BJ (cell line): Measurements from ENCODE around the gene GUCY1A2. TPM values are rescaled to one million over a fixed set of nuclear protein-coding genes. Genes with fewer than 3 reads are reported as not detected.

Source experiments
- CTCF ChIA-PET: fragments of 350-600 bp; formaldehyde crosslinking; extraction: SDS; loops from one replicate; lab custom pipeline; 2021; ENCODE audit warnings: antibody characterized with exemption, inconsistent platforms; lab: Yijun Ruan, JAX
- POLR2A ChIA-PET: fragments of 300-600 bp; sonication (Branson Sonifier 250); formaldehyde crosslinking; extraction: SDS; loops from one replicate; lab custom pipeline; 2021; ENCODE audit warnings: antibody characterized with exemption; lab: Charles Lee
- DNase-seq: peaks from one replicate; pipeline ENCODE4 v3.0.0-alpha.2; 2011; ENCODE audit warnings: low read depth
- H3K27me3 ChIP-seq: 2 replicates; pipeline ENCODE4 v1.6.0; 2011; ENCODE audit warnings: low read length; ENCODE audit not compliant: control insufficient read depth, insufficient read depth
- H3K36me3 ChIP-seq: 2 replicates; pipeline ENCODE4 v1.5.1; 2011; ENCODE audit warnings: low read length; ENCODE audit not compliant: control insufficient read depth, insufficient read depth
- H3K4me3 ChIP-seq: 2 replicates; pipeline ENCODE4 v1.5.1; 2011; ENCODE audit warnings: low read depth, mild to moderate bottlenecking, control low read depth, low read length
- polyA plus RNA-seq: library from polyadenylated mRNA; depleted of rRNA; stranded (reverse); fragments of >200 nt; gene quantifications from 2 replicates; pipeline ENCODE4 v1.2.3, GENCODE V29; 2011
- TF ChIP-seq, protein P1 (sequence below): IDR thresholded peaks from 2 replicates; pipeline ENCODE4 v1.5.1; 2011; ENCODE audit warnings: low read depth, mild to moderate bottlenecking, control low read depth, inconsistent platforms, low read length, moderate library complexity; ENCODE audit not compliant: insufficient read depth

The GUCY1A2 gene
- polyA plus RNA-seq, 1 experiment, result 0.53 TPM

DNA sequence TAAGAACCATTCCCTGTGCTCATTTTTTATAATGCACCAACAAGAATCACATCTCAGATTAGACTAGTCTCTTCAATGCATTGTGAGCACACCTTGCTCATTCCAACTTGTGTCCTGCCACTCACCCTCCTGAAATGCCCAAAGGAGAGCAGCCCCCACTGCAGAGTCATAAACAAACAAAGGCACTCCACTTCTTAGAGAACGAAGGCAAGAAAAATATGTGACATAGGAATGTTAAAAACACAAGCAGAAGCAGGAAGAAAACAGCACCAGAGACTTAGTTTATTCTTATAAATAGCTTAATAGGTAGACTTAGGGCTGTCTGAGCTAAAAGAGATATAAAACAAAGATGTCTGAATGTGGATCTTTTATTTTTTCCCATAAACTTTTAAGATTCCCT, 57.2 kb downstream of the GUCY1A2 start:
- CTCF ChIA-PET, result interaction anchor here (0.9 kb wide), 1 partner anchor 27 kb away, joined by 4 read pairs; no protein-coding TSS in a partner anchor
- Histone ChIP-seq H3K27me3 (no peaks in the 10 kb centered on the region), H3K36me3 (no peaks in the 10 kb centered on the region), H3K4me3 (no peak overlapping the region)
- POLR2A ChIA-PET, result interaction anchor here (1.6 kb wide), 1 partner anchor 27 kb away, joined by 4 read pairs; no protein-coding TSS in a partner anchor
- TF ChIP-seq, protein P1, sequence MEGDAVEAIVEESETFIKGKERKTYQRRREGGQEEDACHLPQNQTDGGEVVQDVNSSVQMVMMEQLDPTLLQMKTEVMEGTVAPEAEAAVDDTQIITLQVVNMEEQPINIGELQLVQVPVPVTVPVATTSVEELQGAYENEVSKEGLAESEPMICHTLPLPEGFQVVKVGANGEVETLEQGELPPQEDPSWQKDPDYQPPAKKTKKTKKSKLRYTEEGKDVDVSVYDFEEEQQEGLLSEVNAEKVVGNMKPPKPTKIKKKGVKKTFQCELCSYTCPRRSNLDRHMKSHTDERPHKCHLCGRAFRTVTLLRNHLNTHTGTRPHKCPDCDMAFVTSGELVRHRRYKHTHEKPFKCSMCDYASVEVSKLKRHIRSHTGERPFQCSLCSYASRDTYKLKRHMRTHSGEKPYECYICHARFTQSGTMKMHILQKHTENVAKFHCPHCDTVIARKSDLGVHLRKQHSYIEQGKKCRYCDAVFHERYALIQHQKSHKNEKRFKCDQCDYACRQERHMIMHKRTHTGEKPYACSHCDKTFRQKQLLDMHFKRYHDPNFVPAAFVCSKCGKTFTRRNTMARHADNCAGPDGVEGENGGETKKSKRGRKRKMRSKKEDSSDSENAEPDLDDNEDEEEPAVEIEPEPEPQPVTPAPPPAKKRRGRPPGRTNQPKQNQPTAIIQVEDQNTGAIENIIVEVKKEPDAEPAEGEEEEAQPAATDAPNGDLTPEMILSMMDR, result no peak
- no peak for DNase-seq

DNA sequence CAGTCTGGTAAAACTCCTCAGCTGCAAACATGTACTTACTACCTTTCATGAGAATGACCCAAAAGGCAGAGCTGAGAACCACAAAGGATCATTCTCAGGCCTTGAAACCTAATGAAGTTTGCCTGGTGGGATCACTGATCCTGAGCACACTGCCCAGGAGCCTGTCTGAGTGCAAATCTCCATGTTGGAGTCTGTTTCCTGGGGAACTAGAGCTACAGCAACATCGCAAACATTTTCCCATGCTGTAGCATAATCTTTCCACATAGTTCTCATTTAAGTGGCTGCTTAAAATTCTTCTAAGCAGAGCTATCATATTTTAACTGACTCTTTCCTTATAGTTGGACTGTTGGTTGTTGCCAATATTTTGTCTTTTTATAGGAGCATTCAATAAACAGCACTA, 58.5 kb downstream of the GUCY1A2 start:
- peak; percentile 38 for DNase-seq
- POLR2A ChIA-PET, result no interaction called here
- Histone ChIP-seq H3K27me3 (no peaks in the 10 kb centered on the region), H3K36me3 (no peaks in the 10 kb centered on the region), H3K4me3 (no peak overlapping the region)
- TF ChIP-seq, protein P1, result no peak
- CTCF ChIA-PET, result interaction anchor here (1.1 kb wide), 1 partner anchor 18 kb away, joined by 4 read pairs; no protein-coding TSS in a partner anchor

DNA sequence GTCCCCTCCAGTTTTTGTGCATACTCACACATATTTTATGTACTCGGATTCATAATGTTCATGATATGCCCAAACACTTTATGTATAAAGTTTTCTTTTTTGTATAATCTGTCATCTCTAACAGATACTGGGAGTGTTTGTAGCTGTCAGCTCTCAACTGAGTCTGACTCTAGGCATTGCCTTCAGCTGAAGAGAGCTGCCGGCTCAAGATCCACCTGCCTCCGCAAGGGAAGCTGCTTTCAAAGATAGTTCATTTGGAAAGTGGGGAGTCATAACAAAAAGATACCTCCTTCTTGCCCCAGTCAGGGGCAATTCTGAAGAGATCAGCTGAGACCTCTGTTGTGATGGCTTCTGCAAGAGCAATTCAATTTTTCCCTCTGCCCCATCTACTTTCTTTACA, 58.9 kb downstream of the GUCY1A2 start:
- DNase-seq, result no peak
- TF ChIP-seq, protein P1, result no peak
- ChIA-PET CTCF (interaction anchor here (1.1 to 1.2 kb wide), 2 partner anchors 19 to 78 kb away, joined by 4 read pairs; no protein-coding TSS in a partner anchor), POLR2A (no interaction called here)
- Histone ChIP-seq H3K27me3 (no peaks in the 10 kb centered on the region), H3K36me3 (no peaks in the 10 kb centered on the region), H3K4me3 (no peak overlapping the region)

DNA sequence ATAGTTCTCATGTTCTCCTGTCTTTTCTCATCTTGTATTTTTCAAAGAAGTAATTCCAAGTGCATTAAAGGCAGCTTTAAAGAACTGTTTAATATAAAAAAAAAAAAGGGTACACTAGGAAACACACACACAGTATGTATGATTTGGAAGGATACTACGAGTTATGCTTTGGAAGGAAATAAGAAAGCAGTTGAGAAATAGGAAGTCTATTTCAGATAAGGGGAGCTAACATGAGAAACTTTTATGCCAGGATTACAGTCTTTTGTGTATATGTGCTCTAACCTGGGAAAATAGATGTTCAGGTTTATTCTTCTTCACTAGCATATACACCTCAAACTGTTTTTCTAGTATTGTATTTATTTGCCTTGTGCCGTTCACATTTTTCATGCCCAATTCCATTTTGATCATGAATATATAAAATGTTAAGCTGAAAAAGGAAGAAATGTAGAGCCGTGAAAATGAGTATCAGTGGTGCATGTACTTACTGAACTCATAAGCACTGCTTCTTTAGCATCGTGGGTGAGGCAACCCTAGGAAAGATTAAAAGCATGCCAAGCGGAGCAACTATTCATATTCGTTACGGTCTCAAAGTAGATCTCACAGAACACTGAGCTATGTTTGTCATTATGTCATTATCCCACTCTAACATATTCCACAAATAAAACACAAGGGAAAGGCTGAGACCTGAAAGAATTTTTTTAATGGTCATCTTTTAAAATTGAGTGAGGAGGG, 59.6 kb downstream of the GUCY1A2 start:
- TF ChIP-seq, protein P1, result no peak
- ChIA-PET POLR2A (no interaction called here), CTCF (interaction anchor here (1.0 to 2.4 kb wide), 4 partner anchors 25 to 79 kb away, joined by 3 to 6 read pairs (median 4); partner anchors contain the start of gene GUCY1A2)
- no peaks in the 10 kb centered on the region for H3K27me3 ChIP-seq
- H3K4me3 ChIP-seq, result no peak overlapping the region
- H3K36me3 ChIP-seq, result no peaks in the 10 kb centered on the region
- DNase-seq, result no peak

DNA sequence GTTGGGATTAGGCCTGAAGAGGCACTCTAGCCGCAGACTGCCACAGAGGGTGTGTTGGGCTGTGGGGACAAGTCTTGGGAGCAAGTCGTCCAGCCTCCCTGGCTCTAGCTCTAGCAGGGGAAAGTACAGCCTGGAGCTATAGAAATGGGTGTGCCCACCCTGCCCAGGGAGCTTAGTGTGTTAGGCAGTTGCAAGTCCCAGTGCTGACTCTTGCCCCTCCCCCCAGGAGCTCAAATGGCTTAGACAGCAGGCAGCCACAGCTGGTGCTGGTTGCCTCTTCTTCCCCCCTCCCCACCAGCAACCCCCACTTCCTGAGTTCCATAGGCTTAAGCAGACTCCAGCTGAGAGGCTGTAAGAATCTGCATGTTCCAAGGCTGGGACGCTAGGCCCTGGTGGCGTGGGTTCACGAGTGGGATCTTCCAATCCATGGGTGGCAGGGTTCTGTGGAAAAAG, 61.2 kb downstream of the GUCY1A2 start:
- CTCF ChIA-PET, result interaction anchor here (2.4 kb wide), 1 partner anchor 61 kb away, joined by 6 read pairs; the partner anchor contains the start of gene GUCY1A2
- Histone ChIP-seq H3K36me3 (no peaks in the 10 kb centered on the region), H3K27me3 (no peaks in the 10 kb centered on the region), H3K4me3 (no peak overlapping the region)
- DNase-seq, result no peak
- POLR2A ChIA-PET, result no interaction called here
- TF ChIP-seq, protein P1, result no peak
